GM21576 (cell line): ENCODE measurements around the gene HOXC9.

Experiments used
- ATAC-seq: cut with Tn5 transposase; IDR thresholded peaks from one replicate; pipeline ENCODE4 v1.9.1; 2021; ENCODE audit warnings: mild to moderate bottlenecking, moderate library complexity; ENCODE audit not compliant: unreplicated experiment

HOXC9 gene

DNA sequence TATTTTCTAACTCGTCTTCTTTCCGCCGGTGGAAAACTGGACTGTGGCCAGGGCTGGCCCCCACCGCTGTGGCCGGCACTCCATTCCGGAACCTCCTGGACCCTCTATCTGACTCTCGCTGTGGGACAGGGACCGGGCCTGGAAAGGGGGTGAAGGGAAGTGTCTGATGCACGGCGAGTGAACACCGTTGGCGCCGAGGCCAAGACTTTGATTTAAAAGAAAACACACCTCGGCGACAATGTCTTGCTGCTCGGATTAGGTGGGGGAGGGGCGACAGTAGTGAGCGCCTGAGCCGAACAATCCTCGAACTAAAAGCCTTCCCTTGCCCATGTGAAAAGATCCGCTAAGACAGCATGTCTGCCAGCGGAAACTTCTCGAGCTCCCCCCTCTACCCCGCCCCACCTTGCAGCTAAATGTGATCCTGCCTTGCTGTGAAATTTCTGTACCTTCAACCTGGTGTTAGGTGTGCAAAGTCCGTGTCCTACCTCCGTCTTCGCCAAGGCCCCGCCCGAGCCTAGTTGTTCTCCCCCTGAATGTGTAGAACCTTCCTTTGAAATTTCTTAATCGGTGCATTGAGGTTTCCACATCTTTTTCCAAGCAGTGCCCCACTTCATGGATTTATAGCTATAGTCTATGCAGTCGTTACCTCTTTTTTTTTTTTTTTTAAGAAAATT is 24.3 kb upstream of the HOXC9 start:
- no peak for ATAC-seq

GRCh38 chr12:53976172-53976822 is 23.7 kb upstream of the HOXC9 start:
- ATAC-seq: no peak

- ATAC-seq: no peak
Measured at GRCh38 chr12:53976823-53977595, 23.0 kb upstream of the HOXC9 start.

DNA sequence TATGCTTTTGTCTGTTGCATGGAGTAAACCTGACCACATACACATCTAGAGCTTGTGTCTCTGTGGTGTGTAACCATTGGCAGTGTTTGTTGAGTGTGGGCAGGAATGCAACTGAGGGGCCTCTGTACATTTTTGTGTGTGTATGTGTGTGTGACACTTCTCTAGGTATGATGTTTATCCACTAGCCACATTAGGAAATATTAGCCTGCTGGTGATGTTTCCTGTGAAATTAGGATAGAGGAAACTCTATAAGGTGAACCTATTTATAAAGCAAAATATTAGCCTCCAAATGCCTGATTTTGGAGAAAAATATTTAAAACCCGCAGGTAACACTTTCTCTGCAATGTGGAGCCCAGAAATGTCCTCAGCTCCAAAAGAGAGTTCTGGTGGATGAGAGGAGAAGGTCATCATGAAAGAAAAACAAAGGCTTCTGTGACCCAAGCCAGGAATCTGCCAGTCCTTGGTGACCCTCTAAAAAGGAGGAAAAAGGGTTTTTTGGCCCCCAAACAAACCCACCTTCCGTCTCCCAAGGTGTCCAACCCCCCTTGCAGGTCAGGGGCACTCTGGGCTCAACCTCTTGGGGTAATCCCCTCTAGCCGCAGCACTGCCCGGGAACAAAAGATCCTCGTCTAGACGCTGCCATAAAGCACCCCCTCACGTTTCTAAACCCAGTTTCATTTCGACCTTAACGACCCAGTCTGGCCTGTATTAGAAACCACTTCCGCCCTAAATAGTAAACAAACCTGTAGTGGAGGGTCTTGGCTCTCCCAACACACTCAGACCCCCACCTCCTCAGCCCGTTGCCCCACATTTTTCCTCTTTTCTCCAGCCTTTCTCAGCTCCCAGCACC is 22.1 kb upstream of the HOXC9 start:
- ATAC-seq: no peak

GRCh38 chr12:53978477-53979356 is 21.2 kb upstream of the HOXC9 start:
- no peak for ATAC-seq

DNA sequence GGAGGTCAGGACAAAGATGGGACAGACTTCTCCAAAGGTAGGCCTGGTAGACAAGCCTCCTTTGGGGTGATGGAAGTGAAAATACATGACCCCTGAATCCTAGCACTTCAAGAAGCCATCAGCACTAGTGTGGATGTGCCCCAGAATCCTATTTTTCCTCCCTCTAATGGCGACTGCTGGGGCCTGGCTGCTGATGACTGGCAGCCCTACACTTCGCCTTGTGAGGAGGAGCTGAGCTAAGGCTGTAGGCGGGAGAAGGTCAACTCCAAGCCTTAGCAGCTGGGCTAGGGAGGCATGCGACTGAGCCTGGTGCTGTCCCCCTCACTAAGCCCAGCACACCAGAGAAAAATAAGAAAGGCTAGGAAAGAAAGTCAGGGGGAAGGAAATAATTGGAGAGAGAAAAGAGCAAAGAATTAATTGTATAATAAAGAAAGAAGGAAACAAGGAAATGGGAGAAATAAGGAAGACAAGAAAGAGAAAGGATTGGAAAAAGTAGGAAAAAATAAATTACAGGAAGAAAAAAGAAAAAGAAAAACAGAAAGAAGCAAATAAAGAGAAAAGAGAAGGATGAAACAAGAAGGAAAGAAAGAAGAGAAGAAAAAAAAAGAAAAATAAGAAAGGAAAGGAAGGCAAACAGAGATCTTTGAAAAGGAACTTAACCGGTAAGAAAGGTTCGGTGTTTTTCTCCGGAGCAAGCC is 19.7 kb upstream of the HOXC9 start:
- ATAC-seq: no peak

DNA sequence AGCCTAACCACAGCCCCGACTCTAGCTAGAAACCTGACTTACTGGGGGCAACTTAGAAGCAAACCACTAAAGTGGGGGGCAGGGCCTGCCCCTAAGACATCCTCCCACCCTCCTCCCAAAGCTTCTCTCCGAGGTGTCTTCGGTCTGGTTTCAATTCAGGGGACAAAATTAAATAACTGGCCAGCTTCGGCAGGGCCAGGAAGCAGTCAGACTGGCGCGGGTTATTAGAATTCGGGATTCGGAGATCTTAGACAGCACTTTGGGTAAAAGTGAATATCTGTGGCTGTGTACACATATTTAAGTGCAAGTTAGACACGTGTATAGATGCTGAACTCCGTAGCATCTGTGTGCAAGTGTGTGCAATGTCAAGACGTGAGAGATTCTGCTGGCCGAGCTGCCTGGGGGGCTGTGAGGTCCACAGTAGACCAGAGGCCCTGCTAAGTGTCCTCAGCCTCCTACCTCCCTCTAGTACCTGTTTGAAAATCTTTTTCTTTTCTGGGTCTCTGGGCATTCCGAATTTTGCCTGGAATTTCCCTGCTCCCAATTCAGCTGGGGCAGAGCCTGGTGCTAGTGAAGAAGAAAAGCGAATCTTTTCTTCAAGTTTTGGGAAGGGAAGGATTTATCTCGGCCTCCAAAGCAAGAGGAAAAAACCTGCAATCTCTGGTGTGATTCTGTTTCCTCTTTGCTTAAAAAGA is 19.0 kb upstream of the HOXC9 start:
- ATAC-seq: no peak

GRCh38 chr12:53981634-53982565 is 18.1 kb upstream of the HOXC9 start:
- ATAC-seq: no peak

- ATAC-seq: no peak
Measured at GRCh38 chr12:53982648-53983567, 17.1 kb upstream of the HOXC9 start.

DNA sequence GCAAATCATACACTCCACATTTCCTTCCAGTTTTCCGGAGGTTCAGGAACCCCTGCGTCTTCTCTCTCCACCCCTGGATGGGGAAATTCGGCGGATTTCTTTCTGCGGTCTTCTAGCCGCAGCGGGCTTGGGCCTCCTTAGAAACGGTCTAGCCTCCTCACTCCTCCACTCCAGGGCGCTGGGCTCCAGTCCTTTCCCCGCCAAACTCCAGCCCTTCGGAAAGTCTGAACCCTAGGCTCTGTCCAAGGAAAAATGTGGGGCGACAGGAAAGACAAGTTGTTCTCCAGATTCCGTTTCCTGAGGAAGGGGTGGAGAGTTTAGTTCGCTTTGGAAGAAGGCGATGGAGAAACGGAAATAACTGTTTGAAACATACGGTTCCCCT is 16.4 kb upstream of the HOXC9 start:
- ATAC-seq: no peak

DNA sequence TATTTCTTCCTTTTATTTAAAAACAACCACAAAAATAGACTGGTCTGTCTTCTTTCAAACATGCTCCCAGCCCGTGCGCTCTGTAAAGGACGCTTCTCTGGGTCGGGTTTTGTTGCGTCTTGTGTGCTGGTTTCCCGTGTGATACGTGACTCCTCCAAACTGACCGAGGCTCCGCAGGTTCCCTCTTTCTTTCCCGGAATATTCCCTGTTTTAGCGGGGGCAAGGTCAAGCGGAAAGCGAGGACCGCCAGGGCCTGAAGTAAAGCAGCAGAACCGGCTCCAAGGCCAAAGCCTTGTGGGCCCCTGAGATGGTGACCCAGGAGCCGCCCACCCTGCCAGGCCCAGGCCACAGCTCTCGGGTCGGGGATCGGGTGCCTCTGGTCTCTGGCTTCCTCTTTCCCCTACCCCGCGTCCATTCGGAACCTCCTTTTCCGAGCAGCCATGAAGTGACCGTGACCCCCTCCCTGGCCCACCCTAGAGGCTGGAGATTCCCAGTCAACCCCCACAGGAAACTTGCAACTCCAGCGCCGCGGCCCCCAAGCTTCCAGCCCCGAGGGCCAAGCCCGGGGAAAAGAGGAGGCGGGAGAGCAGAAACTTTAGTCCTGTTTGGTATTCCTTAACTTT is 15.9 kb upstream of the HOXC9 start:
- ATAC-seq: no peak

- ATAC-seq: no peak
Measured at GRCh38 chr12:53984901-53985691, 14.9 kb upstream of the HOXC9 start, which contains the start of gene HOXC10. HOXC10 (plus strand) TSS chr12:53985146; CDS start chr12:53985260, 114 bp downstream.

- no peak for ATAC-seq
Measured at GRCh38 chr12:53985692-53985993, 14.3 kb upstream of the HOXC9 start.

GRCh38 chr12:53985994-53986685 is 13.8 kb upstream of the HOXC9 start:
- ATAC-seq: no peak
